Peyer's patch (tissue), 4 donors: Measurements from ENCODE around the gene OR2C3.

Source experiments
- POLR2A ChIP-seq, 2 donors: fragments of 450-650 bp; IDR thresholded peaks; one replicate each; pipeline ENCODE4 v1.5.1; 2017; ENCODE audit warnings: antibody characterized with exemption in 2 of 2, mild to moderate bottlenecking in 2 of 2, moderate library complexity in 2 of 2
- TF ChIP-seq, protein P1 (sequence below), 6 experiments: fragments of 450-650 bp in 4 of 6; fragments of 200-600 bp in 2 of 6; sonication (generic) in 1 of 6; IDR thresholded peaks; one replicate each; pipeline ENCODE4 v1.5.1; 2017 to 2019; ENCODE audit warnings: antibody characterized with exemption in 6 of 6, mild to moderate bottlenecking in 3 of 6, moderate library complexity in 1 of 6

DNA sequence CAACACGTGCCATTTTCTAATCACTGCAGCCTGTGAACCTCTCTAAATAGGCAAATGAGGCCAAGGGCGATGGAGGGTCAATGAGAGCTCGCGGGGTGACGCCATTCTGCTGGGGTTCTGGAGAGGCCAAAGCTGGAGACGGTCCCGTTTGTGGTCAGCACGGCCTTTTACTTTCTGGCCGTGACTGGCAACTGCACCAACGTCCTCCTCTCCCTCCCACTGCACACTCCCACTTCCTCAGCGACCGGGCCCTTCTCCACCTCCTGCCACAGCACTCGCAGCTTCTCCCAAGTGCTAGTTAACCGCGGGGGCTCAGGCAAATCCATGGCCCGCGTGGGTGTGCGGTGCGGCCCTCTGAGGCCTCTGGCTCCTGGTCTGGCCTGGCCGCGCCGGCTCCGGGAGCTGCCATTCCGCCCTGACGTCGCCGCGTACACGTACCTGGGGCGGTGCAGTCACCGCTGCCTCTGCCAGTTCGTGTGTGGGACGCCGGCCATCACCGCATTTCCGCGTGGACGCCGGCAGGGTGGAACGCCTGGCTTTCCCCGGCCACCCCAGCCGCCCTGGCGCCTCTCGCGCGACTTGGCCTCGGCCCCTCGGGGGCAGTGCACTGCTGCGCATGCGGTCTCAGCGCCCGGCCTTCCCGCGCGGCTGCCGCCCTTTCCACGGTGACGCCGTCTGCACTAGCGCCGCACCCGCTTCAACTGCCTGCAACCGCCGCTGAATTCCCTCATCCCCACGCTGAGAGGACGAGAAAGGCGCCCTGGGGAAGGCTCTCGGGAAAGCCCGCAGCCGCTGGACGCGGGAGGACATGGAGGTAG, 18.2 kb downstream of the OR2C3 start:
- TF ChIP-seq POLR2A (IDR thresholded peaks at IDR 0.05) = no peak
- TF ChIP-seq, protein P1, sequence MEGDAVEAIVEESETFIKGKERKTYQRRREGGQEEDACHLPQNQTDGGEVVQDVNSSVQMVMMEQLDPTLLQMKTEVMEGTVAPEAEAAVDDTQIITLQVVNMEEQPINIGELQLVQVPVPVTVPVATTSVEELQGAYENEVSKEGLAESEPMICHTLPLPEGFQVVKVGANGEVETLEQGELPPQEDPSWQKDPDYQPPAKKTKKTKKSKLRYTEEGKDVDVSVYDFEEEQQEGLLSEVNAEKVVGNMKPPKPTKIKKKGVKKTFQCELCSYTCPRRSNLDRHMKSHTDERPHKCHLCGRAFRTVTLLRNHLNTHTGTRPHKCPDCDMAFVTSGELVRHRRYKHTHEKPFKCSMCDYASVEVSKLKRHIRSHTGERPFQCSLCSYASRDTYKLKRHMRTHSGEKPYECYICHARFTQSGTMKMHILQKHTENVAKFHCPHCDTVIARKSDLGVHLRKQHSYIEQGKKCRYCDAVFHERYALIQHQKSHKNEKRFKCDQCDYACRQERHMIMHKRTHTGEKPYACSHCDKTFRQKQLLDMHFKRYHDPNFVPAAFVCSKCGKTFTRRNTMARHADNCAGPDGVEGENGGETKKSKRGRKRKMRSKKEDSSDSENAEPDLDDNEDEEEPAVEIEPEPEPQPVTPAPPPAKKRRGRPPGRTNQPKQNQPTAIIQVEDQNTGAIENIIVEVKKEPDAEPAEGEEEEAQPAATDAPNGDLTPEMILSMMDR (IDR thresholded peaks at IDR 0.05) = no peak
